Esophagus muscularis mucosa (tissue), 4 donors: ENCODE results near the gene EPHA2. TPM values are rescaled to one million over a fixed set of nuclear protein-coding genes. Genes with fewer than 3 reads are reported as not detected.
A peak's percentile ranks its signal among the peaks of the same experiment; 100 is the strongest.
"Not testable (repeated sequence)": the region's sequence is repeated elsewhere in the genome, so short reads cannot be mapped to it uniquely, and the experiment has no call there.

Source experiments
- DNase-seq: peaks from one replicate; pipeline ENCODE4 v3.0.0-alpha.2; 2017; ENCODE audit errors: extremely low spot score
- H3K27ac ChIP-seq, 4 donors: fragments of 200-600 bp; sonication (generic); replicated peaks in 1 of 4; 1 replicate in 3 of 4; 2 replicates in 1 of 4; pipeline ENCODE4 v1.5.1; 2016 to 2019; ENCODE audit warnings: mild to moderate bottlenecking in 1 of 4
- H3K27me3 ChIP-seq, 4 donors: fragments of 200-600 bp; sonication (generic); one replicate each; pipeline versions ENCODE4 v1.5.1 to v1.6.0; 2016 to 2019
- H3K36me3 ChIP-seq, 4 donors: fragments of 200-600 bp; sonication (generic); one replicate each; pipeline ENCODE4 v1.5.1; 2016 to 2019
- H3K4me1 ChIP-seq, 4 donors: fragments of 200-600 bp; sonication (generic); one replicate each; pipeline ENCODE4 v1.5.1; 2016 to 2019
- H3K4me3 ChIP-seq, 4 donors: fragments of 200-600 bp; sonication (generic); 1 replicate in 2 of 4; 2 replicates in 2 of 4; pipeline ENCODE4 v1.5.1; 2016 to 2019; ENCODE audit warnings: mild to moderate bottlenecking in 4 of 4, moderate library complexity in 1 of 4
- H3K9me3 ChIP-seq, 4 donors: fragments of 200-600 bp; sonication (generic); 1 replicate in 3 of 4; 2 replicates in 1 of 4; pipeline ENCODE4 v1.5.1; 2016 to 2019
- EP300 ChIP-seq: sonication (generic); formaldehyde crosslinking; IDR thresholded peaks from one replicate; pipeline ENCODE4 v1.6.1; 2017; ENCODE audit warnings: antibody characterized with exemption
- POLR2A ChIP-seq: fragments of 450-650 bp; IDR thresholded peaks from one replicate; pipeline ENCODE4 v1.6.1; 2017; ENCODE audit warnings: antibody characterized with exemption, moderate library complexity, mild to moderate bottlenecking, low read depth
- POLR2AphosphoS5 ChIP-seq, 2 donors: sonication (generic); formaldehyde crosslinking; IDR thresholded peaks; one replicate each; pipeline ENCODE4 v1.6.1; 2017; ENCODE audit warnings: antibody characterized with exemption in 2 of 2
- WGBS: methylation state at CpG from one replicate; pipeline ENCODE4 v1.1.5; 2018; 5-methylcytosine and 5-hydroxymethylcytosine counted together
- intact Hi-C: fragments of 100-400 bp; cut with DNase I; formaldehyde crosslinking; loops from one replicate; pipeline ENCODE4 v1.15.1; 2023
- total RNA-seq, 4 donors: library from RNA; depleted of rRNA; stranded (reverse); fragments of >200 nt; gene quantifications; one replicate each; pipeline versions ENCODE4 v1.1.0 to v1.2.1, GENCODE V29; 2016
- TF ChIP-seq, protein P1 (sequence below), 3 experiments: fragments of 200-600 bp in 2 of 3; fragments of 450-650 bp in 1 of 3; sonication (generic) in 2 of 3; IDR thresholded peaks; one replicate each; pipeline ENCODE4 v1.5.1; 2017 to 2019; ENCODE audit warnings: antibody characterized with exemption in 3 of 3, mild to moderate bottlenecking in 2 of 3, moderate library complexity in 1 of 3

EPHA2 gene
- total RNA-seq, 4 donors from 2014 or later = 5.8 to 15.7 (median 11.3) TPM

GRCh38 chr1:16198444-16199156, 42.7 kb upstream of the EPHA2 start:
- no peak for DNase-seq
- intact Hi-C loops = no loop called here
- H3K4me1 ChIP-seq = no peaks in the 10 kb centered on the region
- WGBS = 92% methylated on average over 3 of the region's 8 CpGs
- H3K9me3 ChIP-seq = no peaks in the 10 kb centered on the region
- no peaks in the 10 kb centered on the region for H3K27me3 ChIP-seq
- H3K4me3 ChIP-seq = no peak overlapping the region
- H3K27ac ChIP-seq = no peak overlapping the region
- TF ChIP-seq, protein P1, sequence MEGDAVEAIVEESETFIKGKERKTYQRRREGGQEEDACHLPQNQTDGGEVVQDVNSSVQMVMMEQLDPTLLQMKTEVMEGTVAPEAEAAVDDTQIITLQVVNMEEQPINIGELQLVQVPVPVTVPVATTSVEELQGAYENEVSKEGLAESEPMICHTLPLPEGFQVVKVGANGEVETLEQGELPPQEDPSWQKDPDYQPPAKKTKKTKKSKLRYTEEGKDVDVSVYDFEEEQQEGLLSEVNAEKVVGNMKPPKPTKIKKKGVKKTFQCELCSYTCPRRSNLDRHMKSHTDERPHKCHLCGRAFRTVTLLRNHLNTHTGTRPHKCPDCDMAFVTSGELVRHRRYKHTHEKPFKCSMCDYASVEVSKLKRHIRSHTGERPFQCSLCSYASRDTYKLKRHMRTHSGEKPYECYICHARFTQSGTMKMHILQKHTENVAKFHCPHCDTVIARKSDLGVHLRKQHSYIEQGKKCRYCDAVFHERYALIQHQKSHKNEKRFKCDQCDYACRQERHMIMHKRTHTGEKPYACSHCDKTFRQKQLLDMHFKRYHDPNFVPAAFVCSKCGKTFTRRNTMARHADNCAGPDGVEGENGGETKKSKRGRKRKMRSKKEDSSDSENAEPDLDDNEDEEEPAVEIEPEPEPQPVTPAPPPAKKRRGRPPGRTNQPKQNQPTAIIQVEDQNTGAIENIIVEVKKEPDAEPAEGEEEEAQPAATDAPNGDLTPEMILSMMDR (IDR thresholded peaks at IDR 0.05) = no peak
- no peak for TF ChIP-seq EP300
- no peak for TF ChIP-seq POLR2AphosphoS5 (IDR thresholded peaks at IDR 0.05)
- TF ChIP-seq POLR2A = no peak
- peaks cover 0 to 20% (median 4%) of the 10 kb centered on the region in 4 donors for H3K36me3 ChIP-seq

GRCh38 chr1:16196874-16197273, 41.0 kb upstream of the EPHA2 start:
- Histone ChIP-seq H3K4me1 (no peaks in the 10 kb centered on the region), H3K27ac (no peak overlapping the region), H3K27me3 (no peaks in the 10 kb centered on the region), H3K9me3 (no peaks in the 10 kb centered on the region), H3K4me3 (no peak overlapping the region), H3K36me3 (peaks cover 0 to 13% (median 0%) of the 10 kb centered on the region in 4 donors)
- 93% methylated on average over 2 of the region's 3 CpGs for WGBS
- TF ChIP-seq EP300 (no peak), POLR2AphosphoS5 (IDR thresholded peaks at IDR 0.05) (no peak), POLR2A (no peak)
- TF ChIP-seq, protein P1 (IDR thresholded peaks at IDR 0.05) = no peak
- intact Hi-C loops = no loop called here
- no peak for DNase-seq

GRCh38 chr1:16196139-16196538, 40.3 kb upstream of the EPHA2 start:
- H3K9me3 ChIP-seq, intact Hi-C loops, H3K27me3 ChIP-seq, H3K27ac ChIP-seq, DNase-seq, H3K36me3 ChIP-seq, H3K4me3 ChIP-seq, H3K4me1 ChIP-seq: not testable (repeated sequence)
- WGBS = 86% methylated on average over 4 of the region's 4 CpGs

DNA sequence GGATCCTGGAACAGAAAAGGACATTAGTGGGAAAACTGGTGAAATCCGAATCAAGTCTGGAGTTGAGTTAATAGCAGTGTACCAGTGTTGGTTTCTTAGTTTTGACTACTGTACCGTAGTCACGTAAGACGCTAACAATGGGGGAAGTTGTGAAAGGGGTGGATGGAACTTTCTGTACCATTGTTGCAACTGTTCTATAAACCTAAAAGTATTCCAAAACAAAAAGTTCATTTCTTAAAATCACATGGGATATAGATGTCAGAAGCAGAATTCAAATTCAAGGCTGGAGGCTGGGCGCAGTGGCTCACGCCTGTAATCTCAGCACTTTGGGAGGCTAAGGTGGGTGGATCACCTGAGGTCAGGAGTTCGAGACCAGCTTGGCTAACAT, 39.6 kb upstream of the EPHA2 start:
- WGBS = 91% methylated on average over 7 of the region's 7 CpGs
- Histone ChIP-seq H3K4me3 (no peak overlapping the region), H3K27me3 (no peaks in the 10 kb centered on the region), H3K4me1 (peaks cover 0 to 6% (median 0%) of the 10 kb centered on the region in 4 donors), H3K9me3 (no peaks in the 10 kb centered on the region), H3K36me3 (peaks cover 0 to 5% (median 0%) of the 10 kb centered on the region in 4 donors), H3K27ac (no peak overlapping the region)
- DNase-seq = no peak
- no peak for TF ChIP-seq POLR2A
- TF ChIP-seq, protein P1 (IDR thresholded peaks at IDR 0.05) = no peak
- no peak for TF ChIP-seq EP300
- TF ChIP-seq POLR2AphosphoS5 (IDR thresholded peaks at IDR 0.05) = peak in 1 of 2 donors; percentile 16
- intact Hi-C loops = no loop called here

- intact Hi-C loops = no loop called here
- Histone ChIP-seq H3K27me3 (no peaks in the 10 kb centered on the region), H3K36me3 (no peaks in the 10 kb centered on the region), H3K4me1 (peaks cover 7 to 22% (median 17%) of the 10 kb centered on the region in 4 donors), H3K4me3 (no peak overlapping the region), H3K27ac (no peak overlapping the region), H3K9me3 (no peaks in the 10 kb centered on the region)
- TF ChIP-seq POLR2A (no peak), EP300 (no peak), POLR2AphosphoS5 (IDR thresholded peaks at IDR 0.05) (no peak)
- TF ChIP-seq, protein P1 (IDR thresholded peaks at IDR 0.05) = no peak
- DNase-seq = no peak
- 81% methylated on average over 5 of the region's 6 CpGs for whole genome bisulfite sequencing
Measured at GRCh38 chr1:16191916-16192546, 36.2 kb upstream of the EPHA2 start.
